Esophagus muscularis mucosa (tissue), 4 donors: ENCODE results near the gene SWT1. TPM values are rescaled to one million over a fixed set of nuclear protein-coding genes. Genes with fewer than 3 reads are reported as not detected.

Experiments used
- DNase-seq: peaks from one replicate; pipeline ENCODE4 v3.0.0-alpha.2; 2017; ENCODE audit errors: extremely low spot score
- H3K27ac ChIP-seq, 4 donors: fragments of 200-600 bp; sonication (generic); replicated peaks in 1 of 4; 1 replicate in 3 of 4; 2 replicates in 1 of 4; pipeline ENCODE4 v1.5.1; 2016 to 2019; ENCODE audit warnings: mild to moderate bottlenecking in 1 of 4
- H3K27me3 ChIP-seq, 4 donors: fragments of 200-600 bp; sonication (generic); one replicate each; pipeline versions ENCODE4 v1.5.1 to v1.6.0; 2016 to 2019
- H3K36me3 ChIP-seq, 4 donors: fragments of 200-600 bp; sonication (generic); one replicate each; pipeline ENCODE4 v1.5.1; 2016 to 2019
- H3K4me1 ChIP-seq, 4 donors: fragments of 200-600 bp; sonication (generic); one replicate each; pipeline ENCODE4 v1.5.1; 2016 to 2019
- H3K4me3 ChIP-seq, 4 donors: fragments of 200-600 bp; sonication (generic); 1 replicate in 2 of 4; 2 replicates in 2 of 4; pipeline ENCODE4 v1.5.1; 2016 to 2019; ENCODE audit warnings: mild to moderate bottlenecking in 4 of 4, moderate library complexity in 1 of 4
- H3K9me3 ChIP-seq, 4 donors: fragments of 200-600 bp; sonication (generic); 1 replicate in 3 of 4; 2 replicates in 1 of 4; pipeline ENCODE4 v1.5.1; 2016 to 2019
- EP300 ChIP-seq: sonication (generic); formaldehyde crosslinking; IDR thresholded peaks from one replicate; pipeline ENCODE4 v1.6.1; 2017; ENCODE audit warnings: antibody characterized with exemption
- POLR2A ChIP-seq: fragments of 450-650 bp; IDR thresholded peaks from one replicate; pipeline ENCODE4 v1.6.1; 2017; ENCODE audit warnings: antibody characterized with exemption, moderate library complexity, mild to moderate bottlenecking, low read depth
- POLR2AphosphoS5 ChIP-seq, 2 donors: sonication (generic); formaldehyde crosslinking; IDR thresholded peaks; one replicate each; pipeline ENCODE4 v1.6.1; 2017; ENCODE audit warnings: antibody characterized with exemption in 2 of 2
- WGBS: methylation state at CpG from one replicate; pipeline ENCODE4 v1.1.5; 2018; 5-methylcytosine and 5-hydroxymethylcytosine counted together
- intact Hi-C: fragments of 100-400 bp; cut with DNase I; formaldehyde crosslinking; loops from one replicate; pipeline ENCODE4 v1.15.1; 2023
- total RNA-seq, 4 donors: library from RNA; depleted of rRNA; stranded (reverse); fragments of >200 nt; gene quantifications; one replicate each; pipeline versions ENCODE4 v1.1.0 to v1.2.1, GENCODE V29; 2016
- TF ChIP-seq, protein P1 (sequence below), 3 experiments: fragments of 200-600 bp in 2 of 3; fragments of 450-650 bp in 1 of 3; sonication (generic) in 2 of 3; IDR thresholded peaks; one replicate each; pipeline ENCODE4 v1.5.1; 2017 to 2019; ENCODE audit warnings: antibody characterized with exemption in 3 of 3, mild to moderate bottlenecking in 2 of 3, moderate library complexity in 1 of 3

SWT1 gene
- total RNA-seq, 4 donors from 2014 or later: 5.8 to 9.6 (median 6.3) TPM

DNA sequence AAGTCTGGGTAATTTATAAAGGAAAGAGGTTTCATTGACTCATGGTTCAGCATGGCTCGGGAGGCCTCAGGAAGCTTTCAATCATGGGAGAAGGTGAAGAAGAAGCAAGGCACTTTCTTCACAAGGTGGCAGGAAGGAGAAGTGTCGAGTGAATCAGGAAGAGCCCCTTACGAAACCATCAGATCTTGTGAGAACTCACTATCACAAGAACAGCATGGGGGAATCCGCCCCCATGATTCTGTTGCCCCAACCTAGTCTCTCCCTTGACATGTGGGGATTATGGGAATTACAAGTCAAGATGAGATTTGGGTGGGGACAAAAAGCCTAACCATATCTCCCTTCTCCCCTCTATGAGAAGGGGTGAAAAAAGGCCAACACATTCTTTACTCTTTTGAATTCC lies 171.3 kb downstream of the SWT1 start:
- TF ChIP-seq, protein P1, sequence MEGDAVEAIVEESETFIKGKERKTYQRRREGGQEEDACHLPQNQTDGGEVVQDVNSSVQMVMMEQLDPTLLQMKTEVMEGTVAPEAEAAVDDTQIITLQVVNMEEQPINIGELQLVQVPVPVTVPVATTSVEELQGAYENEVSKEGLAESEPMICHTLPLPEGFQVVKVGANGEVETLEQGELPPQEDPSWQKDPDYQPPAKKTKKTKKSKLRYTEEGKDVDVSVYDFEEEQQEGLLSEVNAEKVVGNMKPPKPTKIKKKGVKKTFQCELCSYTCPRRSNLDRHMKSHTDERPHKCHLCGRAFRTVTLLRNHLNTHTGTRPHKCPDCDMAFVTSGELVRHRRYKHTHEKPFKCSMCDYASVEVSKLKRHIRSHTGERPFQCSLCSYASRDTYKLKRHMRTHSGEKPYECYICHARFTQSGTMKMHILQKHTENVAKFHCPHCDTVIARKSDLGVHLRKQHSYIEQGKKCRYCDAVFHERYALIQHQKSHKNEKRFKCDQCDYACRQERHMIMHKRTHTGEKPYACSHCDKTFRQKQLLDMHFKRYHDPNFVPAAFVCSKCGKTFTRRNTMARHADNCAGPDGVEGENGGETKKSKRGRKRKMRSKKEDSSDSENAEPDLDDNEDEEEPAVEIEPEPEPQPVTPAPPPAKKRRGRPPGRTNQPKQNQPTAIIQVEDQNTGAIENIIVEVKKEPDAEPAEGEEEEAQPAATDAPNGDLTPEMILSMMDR (IDR thresholded peaks at IDR 0.05): no peak
- TF ChIP-seq POLR2A (no peak), POLR2AphosphoS5 (IDR thresholded peaks at IDR 0.05) (no peak), EP300 (no peak)
- H3K27me3 ChIP-seq: no peaks in the 10 kb centered on the region
- no peaks in the 10 kb centered on the region for H3K9me3 ChIP-seq
- 93% methylated on average over 4 of the region's 4 CpGs for WGBS
- no peaks in the 10 kb centered on the region for H3K4me1 ChIP-seq
- no peak overlapping the region for H3K4me3 ChIP-seq
- H3K27ac ChIP-seq: no peak overlapping the region
- H3K36me3 ChIP-seq: no peaks in the 10 kb centered on the region
- intact Hi-C loops: no loop called here
- no peak for DNase-seq

DNA sequence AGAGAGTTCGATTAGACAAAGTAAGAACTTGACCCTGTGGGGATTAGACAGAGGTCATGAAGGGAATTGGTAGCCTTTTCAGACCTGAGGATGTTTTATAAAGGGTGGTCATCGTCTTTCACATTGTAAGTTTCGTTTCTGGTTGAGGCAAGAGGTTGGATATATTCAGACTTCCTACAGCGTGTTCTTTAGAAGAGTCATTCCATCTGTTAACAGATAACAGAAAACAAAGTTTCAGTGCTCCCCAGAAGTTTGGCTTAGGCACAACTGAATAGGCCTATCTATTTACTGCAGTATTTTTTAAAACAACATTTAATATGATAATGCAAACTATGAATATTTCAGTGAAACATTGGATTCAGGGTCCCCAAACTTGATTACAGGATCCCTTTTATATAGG lies 177.2 kb downstream of the SWT1 start:
- H3K4me1 ChIP-seq: no peaks in the 10 kb centered on the region
- H3K36me3 ChIP-seq: no peaks in the 10 kb centered on the region
- no peaks in the 10 kb centered on the region for H3K27me3 ChIP-seq
- no peaks in the 10 kb centered on the region for H3K9me3 ChIP-seq
- 72% methylated on average over 4 of the region's 4 CpGs for WGBS
- no peak for DNase-seq
- intact Hi-C loops: no loop called here
- no peak overlapping the region for H3K4me3 ChIP-seq
- no peak overlapping the region for H3K27ac ChIP-seq
- TF ChIP-seq EP300: no peak
- TF ChIP-seq POLR2A: no peak
- TF ChIP-seq, protein P1 (IDR thresholded peaks at IDR 0.05): no peak
- TF ChIP-seq POLR2AphosphoS5 (IDR thresholded peaks at IDR 0.05): no peak

DNA sequence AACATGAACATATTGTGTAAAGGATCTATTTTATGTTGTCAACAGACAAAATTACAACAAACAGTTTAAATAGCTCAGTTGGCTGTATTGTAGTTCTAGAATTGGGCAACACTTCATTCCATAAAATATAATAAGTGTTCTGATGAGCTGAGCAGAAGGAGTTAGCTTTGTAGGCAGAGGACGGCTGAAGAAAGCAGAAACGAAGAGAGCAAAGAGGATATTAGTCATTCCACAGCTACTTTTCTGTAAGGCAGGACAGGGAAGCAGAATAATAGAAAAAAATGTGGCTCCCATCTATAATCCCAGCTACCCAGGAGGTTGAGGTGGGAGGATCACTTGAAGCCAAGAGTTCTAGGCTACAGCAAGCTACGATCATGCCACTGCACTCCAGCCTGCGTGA lies 180.3 kb downstream of the SWT1 start:
- WGBS: 67% methylated on average over 4 of the region's 4 CpGs
- no peaks in the 10 kb centered on the region for H3K4me1 ChIP-seq
- H3K9me3 ChIP-seq: no peaks in the 10 kb centered on the region
- H3K36me3 ChIP-seq: no peaks in the 10 kb centered on the region
- no peak overlapping the region for H3K27ac ChIP-seq
- no peak for DNase-seq
- intact Hi-C loops: no loop called here
- no peak overlapping the region for H3K4me3 ChIP-seq
- no peak for TF ChIP-seq POLR2AphosphoS5 (IDR thresholded peaks at IDR 0.05)
- no peak for TF ChIP-seq EP300
- TF ChIP-seq, protein P1 (IDR thresholded peaks at IDR 0.05): no peak
- no peak for TF ChIP-seq POLR2A
- H3K27me3 ChIP-seq: no peaks in the 10 kb centered on the region

DNA sequence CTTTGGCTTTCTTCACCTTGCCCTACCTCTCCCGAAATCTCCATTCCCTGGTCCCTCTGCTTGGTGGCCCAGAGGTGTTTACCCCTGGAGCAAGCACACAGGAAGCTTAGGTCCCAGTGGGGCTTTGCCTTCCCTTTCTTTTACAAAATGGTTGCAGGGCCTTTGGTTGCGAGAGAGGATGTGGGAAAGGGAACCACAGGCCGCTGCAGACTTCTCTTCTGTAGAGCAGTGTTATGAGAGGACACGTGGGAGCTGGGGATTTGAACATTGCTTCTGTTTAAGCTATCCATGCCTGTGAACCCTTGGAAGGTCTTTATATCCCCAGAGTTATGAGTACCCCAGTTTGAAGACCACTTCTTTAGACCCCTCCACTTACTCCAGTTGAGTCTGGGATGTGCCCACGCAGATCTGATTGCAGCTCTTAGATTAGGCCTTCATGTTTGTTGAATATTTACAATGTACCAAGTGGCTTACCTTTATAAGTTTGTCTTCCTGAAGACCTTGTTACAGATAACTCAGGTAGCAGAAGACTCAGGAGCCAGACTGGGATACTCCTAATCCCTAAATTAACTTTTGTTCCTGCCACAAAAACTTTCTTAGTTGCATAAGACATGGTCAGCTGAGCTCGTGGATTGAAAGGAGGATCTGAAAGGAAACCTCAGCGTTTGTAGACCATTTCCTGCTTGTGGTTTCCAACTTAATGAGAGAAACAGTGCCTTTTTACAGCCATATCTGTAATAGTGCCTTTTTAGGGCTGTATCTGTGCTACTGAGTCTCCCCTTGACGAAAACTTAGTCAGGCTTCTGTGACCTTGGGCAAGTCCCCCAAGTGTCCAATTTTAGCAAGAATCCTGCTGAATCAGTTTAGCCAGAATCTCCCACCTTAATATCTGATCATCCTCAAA lies 182.0 kb downstream of the SWT1 start:
- intact Hi-C loops: no loop called here
- TF ChIP-seq, protein P1 (IDR thresholded peaks at IDR 0.05): no peak
- TF ChIP-seq POLR2A: no peak
- TF ChIP-seq POLR2AphosphoS5 (IDR thresholded peaks at IDR 0.05): no peak
- no peak for TF ChIP-seq EP300
- Histone ChIP-seq H3K4me3 (no peak overlapping the region), H3K36me3 (no peaks in the 10 kb centered on the region), H3K27ac (no peak overlapping the region), H3K9me3 (no peaks in the 10 kb centered on the region), H3K4me1 (no peaks in the 10 kb centered on the region), H3K27me3 (no peaks in the 10 kb centered on the region)
- WGBS: 73% methylated on average over 8 of the region's 8 CpGs
- DNase-seq: peak; percentile 42
